ENCODE measurements around the gene ITK. TPM values are rescaled to one million over a fixed set of nuclear protein-coding genes. Genes with fewer than 3 reads are reported as not detected.

The ITK gene
- total and polyA plus RNA-seq, 2 donors (not counting 3 experiments of a cell fraction or from before 2014, with no cell fraction given), result not detected

DNA sequence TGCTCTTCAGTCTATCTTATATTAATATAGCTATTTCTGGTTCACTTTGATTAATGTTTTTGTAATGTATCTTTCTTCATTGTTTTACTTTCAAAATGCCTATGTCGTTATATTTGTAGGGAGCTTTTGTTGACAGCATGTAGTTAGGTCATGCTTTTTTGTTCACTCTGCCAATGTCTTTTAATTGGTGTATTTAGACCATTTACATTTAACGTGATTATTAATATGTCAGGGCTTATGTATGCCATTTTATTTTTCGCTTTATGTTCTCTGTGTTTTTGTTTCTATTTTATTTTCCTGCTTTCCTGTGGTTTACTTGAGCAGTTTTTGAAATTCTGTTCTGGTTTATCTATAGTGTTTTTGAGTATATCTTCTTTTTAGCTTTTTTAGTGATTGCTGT, 25.3 kb upstream of the ITK start:
- dilution Hi-C loops (cut with MboI; ENCODE audit: extremely low pct_ligation_motif_present, low sequenced_read_pairs), result no loop called here
- POLR2A ChIA-PET, result no interaction called here

More for the DNA sequence above, 25.3 kb upstream of the ITK start:
- FAIRE-seq (no peak), DNase-seq (ENCODE audit: low read depth, low spot score) (no peak)
- H3K36me3 ChIP-seq (ENCODE audit: control insufficient read depth in 2 of 2, extremely low read depth in 1 of 2, insufficient read depth in 2 of 2, low read length in 2 of 2), result no peaks in the 10 kb centered on the region
- H3K4me3 ChIP-seq (replicated peaks in 1 of 3; ENCODE audit: insufficient read depth in 1 of 3, low read depth in 1 of 3, low read length in 3 of 3), result no peak overlapping the region
- H3K79me2 ChIP-seq (ENCODE audit: control insufficient read depth, insufficient read depth, low read length), result no peaks in the 10 kb centered on the region
- BruUV-seq (replicated peaks), result no TSS peak
- H2AFZ ChIP-seq (ENCODE audit: low read depth, low read length), result no peak overlapping the region
- no peaks in the 10 kb centered on the region for H3K27me3 ChIP-seq (ENCODE audit: control insufficient read depth in 2 of 2, insufficient read depth in 2 of 2, low read length in 2 of 2)
- no peak overlapping the region for H3K27ac ChIP-seq (ENCODE audit: insufficient read depth, low read depth, low read length)
- no peak overlapping the region for H3K4me2 ChIP-seq (ENCODE audit: insufficient read depth, low read length)
- CTCF ChIA-PET, result interaction anchor here (0.7 kb wide), 1 partner anchor 12 kb away, joined by 3 read pairs; no protein-coding TSS in a partner anchor
- H3K9me3 ChIP-seq (replicated peaks; ENCODE audit: control insufficient read depth, insufficient read depth, low read length), result no peaks in the 10 kb centered on the region
- TF ChIP-seq FOS (IDR thresholded peaks at IDR 0.05; ENCODE audit: borderline replicate concordance, insufficient read depth, low read length), result no peak
- no peak for TF ChIP-seq EZH2 (IDR thresholded peaks at IDR 0.05; ENCODE audit: borderline replicate concordance, low read depth, low read length, severe bottlenecking)
- no peak for TF ChIP-seq POLR2A (IDR thresholded peaks at IDR 0.05; ENCODE audit: low read depth, low read length)
- no peak for TF ChIP-seq MYC (IDR thresholded peaks at IDR 0.05; ENCODE audit: low read depth, low read length)
- TF ChIP-seq JUN (IDR thresholded peaks at IDR 0.05; ENCODE audit: borderline replicate concordance, insufficient read depth, insufficient read length, low read depth), result no peak
- TF ChIP-seq, protein P1, sequence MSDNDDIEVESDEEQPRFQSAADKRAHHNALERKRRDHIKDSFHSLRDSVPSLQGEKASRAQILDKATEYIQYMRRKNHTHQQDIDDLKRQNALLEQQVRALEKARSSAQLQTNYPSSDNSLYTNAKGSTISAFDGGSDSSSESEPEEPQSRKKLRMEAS (IDR thresholded peaks at IDR 0.05; ENCODE audit: insufficient read depth, insufficient read length), result no peak
- TF ChIP-seq, protein P2, sequence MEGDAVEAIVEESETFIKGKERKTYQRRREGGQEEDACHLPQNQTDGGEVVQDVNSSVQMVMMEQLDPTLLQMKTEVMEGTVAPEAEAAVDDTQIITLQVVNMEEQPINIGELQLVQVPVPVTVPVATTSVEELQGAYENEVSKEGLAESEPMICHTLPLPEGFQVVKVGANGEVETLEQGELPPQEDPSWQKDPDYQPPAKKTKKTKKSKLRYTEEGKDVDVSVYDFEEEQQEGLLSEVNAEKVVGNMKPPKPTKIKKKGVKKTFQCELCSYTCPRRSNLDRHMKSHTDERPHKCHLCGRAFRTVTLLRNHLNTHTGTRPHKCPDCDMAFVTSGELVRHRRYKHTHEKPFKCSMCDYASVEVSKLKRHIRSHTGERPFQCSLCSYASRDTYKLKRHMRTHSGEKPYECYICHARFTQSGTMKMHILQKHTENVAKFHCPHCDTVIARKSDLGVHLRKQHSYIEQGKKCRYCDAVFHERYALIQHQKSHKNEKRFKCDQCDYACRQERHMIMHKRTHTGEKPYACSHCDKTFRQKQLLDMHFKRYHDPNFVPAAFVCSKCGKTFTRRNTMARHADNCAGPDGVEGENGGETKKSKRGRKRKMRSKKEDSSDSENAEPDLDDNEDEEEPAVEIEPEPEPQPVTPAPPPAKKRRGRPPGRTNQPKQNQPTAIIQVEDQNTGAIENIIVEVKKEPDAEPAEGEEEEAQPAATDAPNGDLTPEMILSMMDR (IDR thresholded peaks at IDR 0.05; ENCODE audit: extremely low read depth in 1 of 2, insufficient read depth in 1 of 2, low read depth in 1 of 2, low read length in 2 of 2), result no peak
- no peak for TF ChIP-seq GATA2 (IDR thresholded peaks at IDR 0.05; ENCODE audit: insufficient read depth, insufficient read length, low read depth, low read length)
- no peak for TF ChIP-seq POLR2AphosphoS5 (IDR thresholded peaks at IDR 0.05; ENCODE audit: insufficient read depth, low read depth, low read length)
- intact Hi-C loops (cut with micrococcal nuclease), result no loop called here
- no peaks in the 10 kb centered on the region for H4K20me1 ChIP-seq (replicated peaks; ENCODE audit: control insufficient read depth, extremely low read depth, insufficient read depth, low read length)
- no peaks in the 10 kb centered on the region for H3K4me1 ChIP-seq (ENCODE audit: control insufficient read depth, extremely low read depth, insufficient read depth, low read length)
- H3K9ac ChIP-seq (replicated peaks; ENCODE audit: extremely low read depth, insufficient read depth, low read length), result no peak overlapping the region
- H3K9me1 ChIP-seq (replicated peaks; ENCODE audit: control insufficient read depth, extremely low read depth, insufficient read depth, low read length), result no peaks in the 10 kb centered on the region

All from endothelial cell of umbilical vein (primary cell).